HG02798 (cell line): ENCODE measurements around the gene AGMAT.

Source experiments
- ATAC-seq: cut with Tn5 transposase; IDR thresholded peaks from one replicate; pipeline ENCODE4 v1.9.1; 2021; ENCODE audit warnings: mild to moderate bottlenecking; ENCODE audit not compliant: unreplicated experiment, poor library complexity

AGMAT gene

DNA sequence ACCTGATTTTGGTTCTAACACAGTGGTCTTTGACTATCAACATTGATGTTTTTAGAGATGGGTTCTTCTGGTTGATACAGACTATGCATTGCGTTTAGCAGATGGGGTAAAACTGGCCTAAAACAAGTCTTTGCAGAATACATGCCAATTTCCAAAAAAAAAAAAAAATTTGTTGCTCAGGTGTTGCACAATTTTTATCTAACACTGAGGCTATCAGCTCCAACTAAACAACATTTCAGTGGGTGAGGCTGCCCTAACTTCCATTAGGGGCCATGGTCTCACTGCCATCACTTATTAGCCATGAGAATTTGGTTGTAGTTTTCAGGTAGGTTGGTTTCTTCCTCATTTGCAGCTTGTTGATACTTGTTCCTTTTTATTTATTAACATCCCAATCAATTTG is 14.0 kb downstream of the AGMAT start:
- ATAC-seq: no peak

- no peak for ATAC-seq
Measured at GRCh38 chr1:15568387-15569073, 16.3 kb downstream of the AGMAT start.

- no peak for ATAC-seq
Measured at GRCh38 chr1:15559189-15559810, 25.6 kb downstream of the AGMAT start.

DNA sequence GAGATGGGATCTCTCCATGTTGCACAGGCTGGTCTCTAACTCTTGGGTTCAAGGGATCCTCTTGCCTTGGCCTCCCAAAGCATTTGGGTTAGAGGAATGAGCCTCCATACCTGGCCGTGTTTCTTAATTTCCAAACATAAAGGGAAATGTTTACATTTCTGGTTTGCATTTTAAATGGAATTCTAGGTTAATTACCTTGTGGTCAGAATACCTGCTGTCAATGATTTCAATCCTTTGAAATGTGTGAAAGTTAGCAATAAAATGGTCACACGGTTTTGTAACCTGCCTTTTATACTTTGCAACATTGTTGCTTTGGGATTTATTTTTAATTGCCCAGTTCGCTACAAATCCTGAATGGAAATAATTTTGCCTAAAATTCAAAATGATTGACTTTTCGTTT is 26.3 kb downstream of the AGMAT start:
- ATAC-seq: no peak

GRCh38 chr1:15557594-15557993 is 27.3 kb downstream of the AGMAT start:
- no peak for ATAC-seq

GRCh38 chr1:15557008-15557407 is 27.8 kb downstream of the AGMAT start:
- no peak for ATAC-seq

DNA sequence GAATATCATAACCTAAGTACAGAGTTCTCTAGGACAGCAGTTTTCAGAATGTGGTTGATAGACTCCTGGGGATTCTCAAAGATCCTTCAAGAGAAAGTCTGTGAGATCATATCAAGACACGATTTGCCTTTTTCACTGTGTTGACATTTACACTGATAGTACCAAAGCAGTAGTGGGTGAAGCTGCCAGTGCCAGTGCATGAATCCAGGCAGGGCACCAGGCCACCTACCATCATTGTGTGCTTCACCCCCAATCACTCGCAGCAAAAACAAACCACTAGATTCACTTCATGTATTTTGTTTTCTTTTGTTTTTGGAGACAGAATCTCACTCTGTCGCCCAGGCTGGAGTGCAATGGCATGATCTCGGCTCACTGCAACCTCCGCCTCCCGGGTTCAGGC is 34.3 kb downstream of the AGMAT start:
- ATAC-seq: no peak

DNA sequence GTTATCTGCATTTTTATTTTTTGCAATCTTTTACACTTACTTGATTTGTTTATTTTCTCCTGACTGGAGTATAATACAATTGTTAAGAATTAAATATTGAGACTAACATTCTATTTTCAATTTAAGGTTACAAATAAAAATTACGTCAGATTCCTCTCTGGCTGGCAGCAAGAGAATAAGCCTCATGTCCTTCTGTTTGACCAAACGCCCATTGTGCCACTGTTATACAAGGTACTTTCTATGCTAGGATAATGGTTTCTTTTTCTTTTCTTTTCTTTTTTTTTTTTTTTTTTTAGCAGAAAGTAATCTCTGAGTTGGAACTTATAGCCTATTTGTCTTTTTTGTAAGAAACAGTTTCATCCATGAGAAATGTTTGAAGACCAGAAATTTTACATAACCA is 38.2 kb downstream of the AGMAT start:
- ATAC-seq: no peak

DNA sequence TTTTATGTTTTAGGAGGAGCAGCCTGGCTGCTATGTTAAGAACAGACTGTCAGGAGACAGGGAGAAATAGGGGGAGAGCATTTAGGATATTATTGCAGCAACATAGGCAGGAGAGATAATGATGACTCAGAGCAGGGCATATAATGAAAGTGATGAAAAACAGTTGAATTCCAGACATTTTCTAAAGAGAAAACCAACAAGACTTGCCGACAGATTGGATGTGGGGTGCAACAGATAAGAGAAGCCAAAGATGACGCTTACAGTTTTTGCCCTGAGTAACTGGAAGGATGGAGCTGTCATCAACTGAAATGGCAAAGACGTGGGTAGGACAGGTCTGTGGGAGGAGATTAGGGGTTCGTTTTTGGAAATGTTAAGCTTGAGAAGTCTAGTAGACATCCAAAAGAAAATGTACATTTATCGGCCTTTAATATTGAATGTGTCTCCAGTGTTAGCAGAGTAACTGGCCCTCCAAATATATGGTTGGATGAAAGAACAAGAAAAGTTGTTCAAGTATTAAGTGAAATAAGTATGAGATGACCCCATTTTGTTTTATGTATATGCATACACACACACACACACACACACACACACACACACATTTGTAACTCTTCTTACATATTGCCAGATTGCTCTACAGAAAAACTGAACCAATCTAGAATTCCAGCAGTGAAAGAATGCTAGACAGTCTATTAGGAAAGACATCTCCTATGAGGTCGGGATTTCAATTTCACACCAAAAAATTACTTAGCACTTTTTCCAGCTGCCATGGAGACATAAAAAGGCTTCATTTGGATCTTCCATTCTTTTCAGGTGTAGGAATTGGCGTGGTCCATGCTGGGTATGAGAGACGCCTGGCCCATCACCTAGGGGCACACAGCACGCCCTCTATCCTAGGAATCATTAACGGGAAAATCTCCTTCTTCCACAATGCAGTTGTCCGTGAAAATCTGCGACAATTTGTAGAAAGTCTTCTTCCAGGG is 41.0 kb downstream of the AGMAT start:
- no peak for ATAC-seq

DNA sequence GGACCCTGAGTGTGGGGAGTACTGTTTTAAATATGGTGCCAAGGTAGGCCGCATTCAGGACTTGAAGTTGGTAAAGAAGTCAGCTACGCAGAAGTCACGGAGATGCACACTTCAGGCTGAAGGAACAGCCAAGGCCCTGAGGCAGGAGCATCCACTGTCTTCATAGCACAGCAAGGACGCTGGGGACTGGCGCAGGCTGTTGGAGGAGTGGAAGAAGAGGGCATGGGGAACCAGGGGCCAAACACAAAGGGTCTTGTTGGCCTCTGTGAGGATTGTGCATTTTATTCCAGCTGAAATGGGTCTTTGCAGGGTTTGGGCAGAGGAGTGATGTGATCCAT is 41.6 kb downstream of the AGMAT start:
- no peak for ATAC-seq

DNA sequence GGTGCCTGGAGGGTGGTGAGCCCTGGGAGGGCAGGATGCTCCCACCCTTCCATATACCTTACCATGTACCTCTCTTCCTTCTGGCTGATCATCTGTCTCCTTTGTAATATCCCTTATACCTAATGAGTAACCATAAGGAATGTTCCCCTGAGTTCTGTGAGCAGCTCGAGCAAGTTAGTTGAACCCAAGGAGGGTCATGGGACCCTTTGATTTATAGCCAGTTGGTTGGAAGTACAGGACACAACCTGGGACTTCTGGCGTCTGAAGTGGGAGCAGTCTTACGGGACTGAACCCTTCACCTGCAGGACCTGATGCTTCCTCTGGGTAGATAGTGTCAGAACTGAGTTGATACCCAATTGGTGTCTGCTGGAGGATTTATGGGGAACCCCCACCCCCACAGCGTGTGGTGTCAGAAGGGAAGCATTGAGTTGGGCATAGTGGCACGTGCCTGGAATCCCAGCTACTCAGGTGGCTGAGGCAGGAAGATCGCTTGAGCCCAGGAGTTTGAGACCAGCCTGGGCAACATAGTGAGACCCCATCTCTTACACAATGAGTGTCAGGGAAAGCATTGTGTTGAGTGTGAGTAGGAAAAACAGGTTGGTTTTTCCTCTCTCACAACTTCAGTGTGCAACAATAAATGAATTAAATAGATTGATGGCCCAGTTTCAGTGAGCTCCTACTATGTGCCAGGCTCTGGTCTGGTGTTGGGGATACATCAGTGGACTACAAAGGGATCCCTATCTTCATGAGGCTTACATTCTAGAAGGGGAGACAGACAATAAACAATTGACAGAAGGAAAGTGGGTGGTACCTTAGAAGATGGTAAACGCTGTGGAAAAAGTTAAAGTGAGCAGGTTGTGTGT is 42.2 kb downstream of the AGMAT start:
- no peak for ATAC-seq

- no peak for ATAC-seq
Measured at GRCh38 chr1:15541231-15541792, 43.5 kb downstream of the AGMAT start.

- no peak for ATAC-seq
Measured at GRCh38 chr1:15540186-15540585, 44.7 kb downstream of the AGMAT start.

GRCh38 chr1:15538771-15539170 is 46.1 kb downstream of the AGMAT start:
- no peak for ATAC-seq

GRCh38 chr1:15531682-15532081 is 53.2 kb downstream of the AGMAT start:
- no peak for ATAC-seq

DNA sequence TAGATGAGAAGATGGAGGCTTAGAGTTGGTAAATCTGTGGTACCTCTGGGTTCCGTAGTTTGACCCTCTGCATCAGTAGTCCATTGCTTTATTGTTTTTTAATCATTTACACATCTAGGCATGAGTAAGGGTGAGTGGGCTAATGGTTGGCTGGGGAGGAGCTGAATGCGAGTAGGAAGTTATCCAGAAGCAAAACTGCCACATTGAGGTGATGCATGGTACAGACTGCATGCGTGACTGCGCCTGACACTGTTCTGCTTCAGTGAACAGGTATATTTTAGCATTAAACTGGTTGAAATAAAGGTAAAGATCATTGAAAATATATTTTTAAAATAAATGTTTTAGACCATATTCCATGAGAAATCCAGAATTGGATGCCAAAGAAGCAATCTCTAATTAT is 53.8 kb downstream of the AGMAT start:
- ATAC-seq: no peak

DNA sequence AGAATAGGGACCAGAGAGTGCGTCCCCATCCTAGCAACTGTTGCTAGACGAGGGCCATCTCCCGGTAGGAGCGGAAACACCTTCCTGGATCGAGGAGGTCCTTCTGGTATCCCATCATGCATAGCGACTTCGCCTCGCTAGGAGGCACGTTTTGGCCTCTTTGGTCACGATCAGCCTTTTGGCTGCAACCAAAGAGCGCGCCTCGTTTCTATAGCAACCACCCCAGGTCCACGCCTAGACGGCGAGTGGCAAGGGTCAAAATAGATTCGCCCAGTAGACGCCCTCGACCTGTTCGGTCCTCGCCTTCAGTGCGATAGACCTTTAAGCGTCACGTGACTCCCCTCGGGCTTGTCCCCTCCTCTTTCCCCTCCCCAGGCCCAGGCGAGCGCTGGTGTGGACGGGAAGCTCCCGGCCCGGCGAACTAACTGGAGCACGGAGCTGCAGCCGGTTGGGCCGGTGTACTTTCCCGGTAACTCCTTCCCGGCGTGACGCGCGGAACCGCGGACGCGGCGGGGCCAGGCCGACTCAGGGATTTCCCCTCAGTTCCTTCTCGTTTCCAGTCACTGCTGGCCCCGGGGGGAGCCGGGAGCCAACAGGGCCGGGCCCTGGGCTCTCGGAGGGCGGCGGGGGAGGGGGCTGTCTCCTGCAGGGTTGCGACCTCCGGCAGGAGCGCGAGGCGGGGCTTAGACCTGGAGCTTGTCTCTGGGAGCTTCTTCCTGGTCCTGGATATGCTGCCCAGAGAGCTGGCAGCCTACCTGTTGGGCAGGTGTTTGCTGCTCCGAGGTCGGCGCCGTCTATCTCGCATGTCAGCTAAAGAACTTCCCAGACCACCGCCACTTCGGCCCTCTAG is 58.1 kb downstream of the AGMAT start, which contains the start of gene DNAJC16:
Gene DNAJC16, plus strand, starts transcription at position 359 of the 850 bp plus-strand sequence. CDS start 2,258 bp downstream, outside the sequence.
- ATAC-seq: peak; percentile 66

GRCh38 chr1:15526021-15526489 is 58.8 kb downstream of the AGMAT start:
- ATAC-seq: no peak
